GM12878 (cell line): Measurements from ENCODE around the gene IFRD2. TPM values are rescaled to one million over a fixed set of nuclear protein-coding genes. Genes with fewer than 3 reads are reported as not detected.

ENCODE experiments used
- ATAC-seq: fragments of 200-7000 bp; cut with Tn5 transposase; 3 replicates; pipeline ENCODE4 v1.9.1; 2020; ENCODE audit warnings: mild to moderate bottlenecking, moderate library complexity
- BruUV-seq: library from RNA; stranded (reverse); fragments of 400-500 nt; replicated peaks from 2 replicates; lab custom pipeline; 2021; lab: Mats Ljungman, UMichigan
- CTCF ChIA-PET: fragments of 300-600 bp; sonication (Branson Sonifier 250); formaldehyde crosslinking; extraction: SDS; loops from one replicate; lab custom pipeline; 2021; ENCODE audit warnings: inconsistent platforms; lab: Yijun Ruan, JAX
- POLR2A ChIA-PET: fragments of 350-600 bp; formaldehyde crosslinking; extraction: SDS; loops from one replicate; lab custom pipeline; 2021; ENCODE audit warnings: inconsistent platforms; lab: Charles Lee
- RAD21 ChIA-PET: fragments of 300-600 bp; sonication (Branson Sonifier 250); formaldehyde crosslinking; loops from one replicate; lab custom pipeline; 2023; ENCODE audit warnings: antibody characterized with exemption; ENCODE audit not compliant: unreplicated experiment; lab: Charles Lee
- SMC1A ChIA-PET: fragments of 300-600 bp; sonication (Branson Sonifier 250); formaldehyde crosslinking; loops from one replicate; lab custom pipeline; 2023; ENCODE audit not compliant: unreplicated experiment, uncharacterized antibody; lab: Charles Lee
- DNase-seq: peaks from one replicate; pipeline ENCODE4 v3.0.0-alpha.2; 2011; ENCODE audit warnings: low read depth, low spot score
- FAIRE-seq: peaks from 3 replicates; lab custom pipeline; 2011; peaks lifted over from hg19 to GRCh38; lab: Jason Lieb, UNC
- H2AFZ ChIP-seq: 2 replicates; pipeline ENCODE4 v1.6.0; 2011; ENCODE audit warnings: low read depth, low read length, control low read depth; ENCODE audit not compliant: control insufficient read depth
- H3K27ac ChIP-seq: 2 replicates; pipeline ENCODE4 v1.5.1; 2011; ENCODE audit warnings: control low read depth; ENCODE audit not compliant: control insufficient read depth, insufficient read depth
- H3K27me3 ChIP-seq, 2 experiments: replicated peaks in 1 of 2; 2 replicates each; pipeline versions ENCODE4 v1.6.0 to v1.6.1; 2011; ENCODE audit warnings: low read length in 1 of 2; ENCODE audit not compliant: control insufficient read depth in 2 of 2, insufficient read depth in 2 of 2
- H3K36me3 ChIP-seq, 2 experiments: 2 replicates each; pipeline ENCODE4 v1.5.1; 2011; ENCODE audit warnings: low read length in 1 of 2; ENCODE audit not compliant: control insufficient read depth in 2 of 2, insufficient read depth in 2 of 2
- H3K4me1 ChIP-seq: 2 replicates; pipeline ENCODE4 v1.6.1; 2011; ENCODE audit warnings: mild to moderate bottlenecking, low read length, moderate library complexity, mixed read lengths; ENCODE audit not compliant: control insufficient read depth, insufficient read depth
- H3K4me2 ChIP-seq: 2 replicates; pipeline ENCODE4 v1.6.0; 2011; ENCODE audit warnings: control low read depth; ENCODE audit not compliant: control insufficient read depth, insufficient read depth
- H3K4me3 ChIP-seq: fragments of 200-600 bp; sonication (generic); 2 replicates; pipeline ENCODE4 v1.5.1; 2016
- H3K79me2 ChIP-seq: 2 replicates; pipeline ENCODE4 v1.6.0; 2011; ENCODE audit warnings: low read length; ENCODE audit not compliant: control insufficient read depth, insufficient read depth
- H3K9ac ChIP-seq: 2 replicates; pipeline ENCODE4 v1.8.0; 2011; ENCODE audit warnings: low read length, control low read depth, mixed read lengths; ENCODE audit not compliant: control insufficient read depth, insufficient read depth
- H3K9me3 ChIP-seq: replicated peaks from 3 replicates; pipeline ENCODE4 v1.5.1; 2011; ENCODE audit warnings: mild to moderate bottlenecking, low read length; ENCODE audit not compliant: control insufficient read depth, insufficient read depth
- H4K20me1 ChIP-seq: 2 replicates; pipeline ENCODE4 v1.6.0; 2011; ENCODE audit not compliant: control insufficient read depth, insufficient read depth
- ATF7 ChIP-seq: fragments of 450-650 bp; IDR thresholded peaks from 2 replicates; pipeline ENCODE4 v1.6.1; 2016; ENCODE audit warnings: low read depth, mild to moderate bottlenecking
- CBX5 ChIP-seq: sonication (generic); IDR thresholded peaks from 2 replicates; pipeline ENCODE4 v1.6.1; 2016; ENCODE audit warnings: low read depth, moderate library complexity, mild to moderate bottlenecking, inconsistent platforms
- FOXM1 ChIP-seq: IDR thresholded peaks from 2 replicates; pipeline ENCODE4 v1.6.1; 2012; ENCODE audit warnings: low read depth, mild to moderate bottlenecking, inconsistent platforms, low read length, moderate library complexity
- KAT2A ChIP-seq: conservative IDR thresholded peaks from 2 replicates; pipeline ENCODE4 v1.6.1; 2011; ENCODE audit warnings: low read depth, low read length; ENCODE audit not compliant: control insufficient read depth
- KLF5 ChIP-seq: fragments of 450-650 bp; IDR thresholded peaks from 2 replicates; pipeline ENCODE4 v1.6.1; 2014; ENCODE audit warnings: mild to moderate bottlenecking; ENCODE audit not compliant: partially characterized antibody
- MTA2 ChIP-seq: fragments of 450-650 bp; IDR thresholded peaks from 2 replicates; pipeline ENCODE4 v1.6.1; 2016; ENCODE audit warnings: low read depth, mild to moderate bottlenecking, moderate library complexity
- SMC3 ChIP-seq: IDR thresholded peaks from 2 replicates; pipeline ENCODE4 v1.6.1; 2011; ENCODE audit warnings: low read length, improper control_type of control experiment, borderline replicate concordance
- TARDBP ChIP-seq: IDR thresholded peaks from 2 replicates; pipeline ENCODE4 v1.6.1; 2016; ENCODE audit warnings: borderline replicate concordance
- YY1 ChIP-seq: IDR thresholded peaks from 2 replicates; pipeline ENCODE4 v1.6.1; 2011; ENCODE audit warnings: low read depth, mild to moderate bottlenecking, low read length
- WGBS: methylation state at CpG from one replicate; pipeline ENCODE4 v1.1.6; 2016; ENCODE audit warnings: low lambda C conversion rate; ENCODE audit not compliant: insufficient replicate concordance, insufficient coverage; ENCODE audit errors: missing lambda C conversion rate; 5-methylcytosine and 5-hydroxymethylcytosine counted together
- in situ Hi-C: fragments of 300-500 bp; cut with MboI; formaldehyde crosslinking; loops from 9 replicates; pipeline ENCODE4 v1.14.3; 2018; ENCODE audit warnings: mixed read lengths
- intact Hi-C: fragments of 100-400 bp; cut with micrococcal nuclease; formaldehyde crosslinking; loops from one replicate; pipeline ENCODE4 v1.14.2; 2022; ENCODE audit not compliant: unreplicated experiment
- polyA plus RNA-seq, 11 experiments: library from polyadenylated mRNA; depleted of rRNA in 4 of 11; unstranded in 6 of 11; stranded (reverse) in 5 of 11; fragments of >200 nt; fragmentation: Nextera tagmentation in 4 of 11; fragmentation: Illumina TruSeq in 1 of 11; extraction: Ambion mirVana in 4 of 11; extraction: Trizol in 1 of 11; gene quantifications; 1 replicate in 1 of 11; 2 replicates in 10 of 11; pipeline versions ENCODE4 v1.2.1 to v1.2.3, GENCODE V29; 2011 to 2016; ENCODE audit warnings: inconsistent platforms in 2 of 11, missing spikeins in 2 of 11, low read depth in 1 of 11
- total RNA-seq, 4 experiments: library from RNA; depleted of rRNA in 3 of 4; stranded (reverse); fragments of >200 nt in 3 of 4; fragmentation: Illumina TruSeq in 1 of 4; extraction: Trizol in 1 of 4; gene quantifications; 2 replicates each; pipeline versions ENCODE4 v1.2.1 to v1.2.3, GENCODE V29; 2013 to 2021
- TF ChIP-seq, protein P1 (sequence below): IDR thresholded peaks from 2 replicates; pipeline ENCODE4 v1.6.1; 2012; ENCODE audit warnings: low read length, inconsistent platforms
- TF ChIP-seq, protein P2 (sequence below): fragments of 450-650 bp; IDR thresholded peaks from 2 replicates; pipeline ENCODE4 v1.6.1; 2017; ENCODE audit warnings: low read depth, mild to moderate bottlenecking, moderate library complexity

Gene IFRD2
- total and polyA plus RNA-seq, 10 of the 15 experiments (the other 5 are each of a cell fraction or from before 2014, with no cell fraction given), result 19.1 to 153 (median 80.3) TPM

DNA sequence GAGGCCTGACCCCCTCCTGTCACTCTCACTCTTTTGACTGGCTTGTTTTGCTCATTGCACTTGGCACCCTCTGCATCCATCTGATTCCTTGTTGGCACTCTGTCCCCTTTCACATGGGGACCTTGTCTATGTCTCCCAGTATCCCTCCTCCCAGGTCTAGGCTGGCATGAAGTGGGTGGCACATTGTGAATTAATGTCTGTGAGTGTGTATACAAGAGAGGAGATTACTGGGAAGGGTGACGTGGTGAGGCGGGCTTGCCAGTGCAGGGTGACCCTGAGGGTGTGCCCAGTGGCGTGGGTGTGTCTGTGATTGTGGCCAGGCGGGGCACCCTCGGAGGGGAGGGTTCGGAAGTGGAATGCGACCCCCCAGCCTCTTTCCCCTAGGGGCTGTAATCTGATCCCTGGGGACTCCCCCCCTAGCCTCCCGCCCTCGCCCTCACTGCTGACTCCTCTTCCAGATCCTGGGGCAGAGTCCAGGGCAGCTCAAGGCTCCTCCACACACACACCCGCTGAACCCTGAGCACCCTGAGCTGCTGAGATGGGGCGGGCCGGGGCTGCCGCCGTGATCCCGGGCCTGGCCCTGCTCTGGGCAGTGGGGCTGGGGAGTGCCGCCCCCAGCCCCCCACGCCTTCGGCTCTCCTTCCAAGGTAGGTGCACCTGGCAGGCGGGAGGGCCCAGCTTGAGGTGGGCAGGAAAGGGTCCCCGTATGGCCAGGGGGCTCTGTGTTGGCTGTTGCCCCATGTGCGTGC lies 23.4 kb downstream of the IFRD2 start, which contains the start of gene SEMA3B:
Gene SEMA3B, plus strand, starts transcription at position 445 of the 749 bp plus-strand sequence. Its CDS starts 94 bp downstream, at position 539.
- BruUV-seq, result no TSS peak
- intact Hi-C loops (no loop called here), in situ Hi-C loops (no loop called here)
- ChIA-PET POLR2A (interaction anchor here (0.6 kb wide), 1 partner anchor 68 kb away, joined by 3 read pairs; no protein-coding TSS in a partner anchor), SMC1A (no interaction called here), CTCF (interaction anchor here (1.0 to 1.9 kb wide), 3 partner anchors 9 to 42 kb away, joined by 4 to 7 read pairs (median 4); no protein-coding TSS in a partner anchor), RAD21 (interaction anchor here (0.5 kb wide), 1 partner anchor 444 kb away, joined by 3 read pairs; no protein-coding TSS in a partner anchor)
- Histone ChIP-seq H3K9me3 (no peaks in the 10 kb centered on the region), H3K4me2 (no peak within 1 kb of the TSS), H4K20me1 (no peaks in the 10 kb centered on the region), H3K36me3 (no peaks in the 10 kb centered on the region), H2AFZ (no peak within 1 kb of the TSS), H3K27ac (no peak within 1 kb of the TSS), H3K9ac (no peak within 1 kb of the TSS), H3K27me3 (peaks cover 0 to 4% of the 10 kb centered on the region in 2 experiments; a peak in 2 of 4 replicates), H3K4me1 (peaks cover 6% of the 10 kb centered on the region), H3K79me2 (no peaks in the 10 kb centered on the region), H3K4me3 (no peak within 1 kb of the TSS)
- no peak for ATAC-seq
- FAIRE-seq, result no peak
- WGBS, result 36% methylated on average over 21 of the region's 21 CpGs
- DNase-seq, result no peak
- TF ChIP-seq MTA2, result no peak
- no peak for TF ChIP-seq ATF7
- TF ChIP-seq, protein P1, sequence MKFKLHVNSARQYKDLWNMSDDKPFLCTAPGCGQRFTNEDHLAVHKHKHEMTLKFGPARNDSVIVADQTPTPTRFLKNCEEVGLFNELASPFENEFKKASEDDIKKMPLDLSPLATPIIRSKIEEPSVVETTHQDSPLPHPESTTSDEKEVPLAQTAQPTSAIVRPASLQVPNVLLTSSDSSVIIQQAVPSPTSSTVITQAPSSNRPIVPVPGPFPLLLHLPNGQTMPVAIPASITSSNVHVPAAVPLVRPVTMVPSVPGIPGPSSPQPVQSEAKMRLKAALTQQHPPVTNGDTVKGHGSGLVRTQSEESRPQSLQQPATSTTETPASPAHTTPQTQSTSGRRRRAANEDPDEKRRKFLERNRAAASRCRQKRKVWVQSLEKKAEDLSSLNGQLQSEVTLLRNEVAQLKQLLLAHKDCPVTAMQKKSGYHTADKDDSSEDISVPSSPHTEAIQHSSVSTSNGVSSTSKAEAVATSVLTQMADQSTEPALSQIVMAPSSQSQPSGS, result no peak
- TF ChIP-seq KAT2A, result no peak
- TF ChIP-seq CBX5, result no peak
- TF ChIP-seq FOXM1, result no peak
- TF ChIP-seq, protein P2, sequence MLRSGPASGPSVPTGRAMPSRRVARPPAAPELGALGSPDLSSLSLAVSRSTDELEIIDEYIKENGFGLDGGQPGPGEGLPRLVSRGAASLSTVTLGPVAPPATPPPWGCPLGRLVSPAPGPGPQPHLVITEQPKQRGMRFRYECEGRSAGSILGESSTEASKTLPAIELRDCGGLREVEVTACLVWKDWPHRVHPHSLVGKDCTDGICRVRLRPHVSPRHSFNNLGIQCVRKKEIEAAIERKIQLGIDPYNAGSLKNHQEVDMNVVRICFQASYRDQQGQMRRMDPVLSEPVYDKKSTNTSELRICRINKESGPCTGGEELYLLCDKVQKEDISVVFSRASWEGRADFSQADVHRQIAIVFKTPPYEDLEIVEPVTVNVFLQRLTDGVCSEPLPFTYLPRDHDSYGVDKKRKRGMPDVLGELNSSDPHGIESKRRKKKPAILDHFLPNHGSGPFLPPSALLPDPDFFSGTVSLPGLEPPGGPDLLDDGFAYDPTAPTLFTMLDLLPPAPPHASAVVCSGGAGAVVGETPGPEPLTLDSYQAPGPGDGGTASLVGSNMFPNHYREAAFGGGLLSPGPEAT, result no peak
- no peak for TF ChIP-seq SMC3
- TF ChIP-seq KLF5, result no peak
- no peak for TF ChIP-seq TARDBP
- TF ChIP-seq YY1, result no peak
